Ishikawa (cell line): ENCODE data around the gene TKT.

Experiments used
- CEBPB ChIP-seq: IDR thresholded peaks from 2 replicates; pipeline ENCODE4 v1.6.1; 2012
- CREB1 ChIP-seq: IDR thresholded peaks from 2 replicates; pipeline ENCODE4 v1.6.1; 2012; ENCODE audit warnings: low read depth
- MAX ChIP-seq: IDR thresholded peaks from 2 replicates; pipeline ENCODE4 v1.6.1; 2012
- NFIC ChIP-seq: IDR thresholded peaks from 2 replicates; pipeline ENCODE4 v1.6.1; 2012
- REST ChIP-seq: IDR thresholded peaks from 2 replicates; pipeline ENCODE4 v1.6.1; 2012; ENCODE audit warnings: low read depth, mild to moderate bottlenecking
- TAF1 ChIP-seq: IDR thresholded peaks from 2 replicates; pipeline ENCODE4 v1.6.1; 2012; ENCODE audit warnings: low read depth, mild to moderate bottlenecking
- YY1 ChIP-seq: IDR thresholded peaks from 2 replicates; pipeline ENCODE4 v1.6.1; 2012; ENCODE audit warnings: low read depth

GRCh38 chr3:53225651-53226050, 30.2 kb downstream of the TKT start:
- TF ChIP-seq MAX (no peak), CEBPB (no peak), TAF1 (no peak), CREB1 (no peak), REST (no peak), YY1 (no peak), NFIC (no peak)
